H1 (cell line): ENCODE results near the gene MEF2D. TPM values are rescaled to one million over a fixed set of nuclear protein-coding genes. Genes with fewer than 3 reads are reported as not detected.
A peak's percentile ranks its signal among the peaks of the same experiment; 100 is the strongest.

Source experiments
- CTCF ChIA-PET: fragments of 300-600 bp; sonication (Branson Sonifier 250); formaldehyde crosslinking; loops from one replicate; lab custom pipeline; 2021; ENCODE audit not compliant: partially characterized antibody; lab: Charles Lee
- POLR2A ChIA-PET: fragments of 300-600 bp; sonication (Branson Sonifier 250); formaldehyde crosslinking; loops from one replicate; lab custom pipeline; 2021; ENCODE audit warnings: inconsistent platforms; ENCODE audit not compliant: partially characterized antibody; lab: Charles Lee
- DNase-seq, 2 experiments: peaks; one replicate each; pipeline versions ENCODE4 v3.0.0 to v3.0.0-alpha.2; 2010 to 2022; ENCODE audit warnings: low spot score in 2 of 2, low read depth in 1 of 2, mixed read lengths in 1 of 2
- FAIRE-seq: peaks from 2 replicates; lab custom pipeline; 2011; peaks lifted over from hg19 to GRCh38; lab: Jason Lieb, UNC
- H2AFZ ChIP-seq: 2 replicates; pipeline ENCODE4 v1.8.1; 2012; ENCODE audit warnings: low read length, inconsistent platforms
- H2AK5ac ChIP-seq: 2 replicates; pipeline ENCODE4 v1.6.1; 2013; ENCODE audit warnings: low read depth, low read length
- H2BK120ac ChIP-seq: replicated peaks from 2 replicates; pipeline ENCODE3; 2013; ENCODE audit warnings: low read depth, low read length, inconsistent platforms
- H2BK12ac ChIP-seq: 2 replicates; pipeline ENCODE4 v1.6.1; 2013; ENCODE audit warnings: low read depth, low read length
- H2BK15ac ChIP-seq: 2 replicates; pipeline ENCODE4 v1.6.1; 2013; ENCODE audit warnings: low read length
- H2BK20ac ChIP-seq: 2 replicates; pipeline ENCODE4 v1.6.1; 2013; ENCODE audit warnings: low read length
- H2BK5ac ChIP-seq: 2 replicates; pipeline ENCODE4 v1.6.1; 2013; ENCODE audit warnings: low read depth, low read length
- H3K14ac ChIP-seq: 2 replicates; pipeline ENCODE4 v1.6.1; 2013; ENCODE audit warnings: inconsistent platforms; ENCODE audit not compliant: insufficient read length
- H3K18ac ChIP-seq: 2 replicates; pipeline ENCODE4 v1.6.1; 2013; ENCODE audit warnings: low read length; ENCODE audit errors: extremely low read depth
- H3K23ac ChIP-seq: 2 replicates; pipeline ENCODE4 v1.6.1; 2013; ENCODE audit warnings: inconsistent platforms; ENCODE audit not compliant: insufficient read length
- H3K23me2 ChIP-seq: 2 replicates; pipeline ENCODE4 v1.6.1; 2013; ENCODE audit warnings: low read depth, low read length
- H3K27ac ChIP-seq: 2 replicates; pipeline ENCODE4 v1.6.1; 2011; ENCODE audit warnings: low read depth, low read length, inconsistent platforms
- H3K27me3 ChIP-seq, 4 experiments: replicated peaks in 1 of 4; 1 replicate in 1 of 4; 2 replicates in 3 of 4; pipeline versions ENCODE4 v1.6.1 to v1.8.1; 2011 to 2013; ENCODE audit warnings: low read length in 3 of 4, mild to moderate bottlenecking in 3 of 4, inconsistent platforms in 2 of 4, mixed read lengths in 2 of 4, moderate library complexity in 1 of 4; ENCODE audit not compliant: control insufficient read depth in 3 of 4, insufficient read depth in 3 of 4; ENCODE audit errors: extremely low read depth in 1 of 4
- H3K36me3 ChIP-seq, 4 experiments: 2 replicates each; pipeline versions ENCODE4 v1.6.1 to v1.8.1; 2011 to 2013; ENCODE audit warnings: mild to moderate bottlenecking in 4 of 4, low read length in 3 of 4, moderate library complexity in 2 of 4, control low read depth in 1 of 4, inconsistent platforms in 1 of 4; ENCODE audit not compliant: insufficient read depth in 4 of 4, control insufficient read depth in 2 of 4
- H3K4ac ChIP-seq: replicated peaks from 2 replicates; pipeline ENCODE3; 2013; ENCODE audit warnings: low read length, low read depth, mixed read lengths, inconsistent platforms; ENCODE audit not compliant: insufficient read length
- H3K4me1 ChIP-seq, 4 experiments: replicated peaks in 1 of 4; 1 replicate in 1 of 4; 2 replicates in 3 of 4; pipeline versions ENCODE4 v1.6.1 to v1.8.1; 2011 to 2013; ENCODE audit warnings: low read length in 3 of 4, inconsistent platforms in 2 of 4, mixed read lengths in 1 of 4; ENCODE audit not compliant: insufficient read depth in 4 of 4, control insufficient read depth in 3 of 4
- H3K4me2 ChIP-seq, 2 experiments: 2 replicates each; pipeline versions ENCODE4 v1.6.1 to v1.8.1; 2011 to 2013; ENCODE audit warnings: low read depth in 2 of 2, low read length in 2 of 2, control low read depth in 1 of 2, inconsistent platforms in 1 of 2, mild to moderate bottlenecking in 1 of 2; ENCODE audit not compliant: insufficient read depth in 1 of 2
- H3K4me3 ChIP-seq, 4 experiments: fragments of 200-600, 300-600 bp in 1 of 4; sonication (generic), shearing (Covaris generic), sonication (Bioruptor Twin) in 1 of 4; 2 replicates each; pipeline versions ENCODE4 v1.5.1 to v1.8.1; 2011 to 2016; ENCODE audit warnings: low read length in 4 of 4, low read depth in 3 of 4, control low read depth in 2 of 4, inconsistent platforms in 2 of 4, mild to moderate bottlenecking in 2 of 4, mixed read lengths in 1 of 4, moderate library complexity in 1 of 4; ENCODE audit not compliant: insufficient read depth in 2 of 4; ENCODE audit errors: extremely low read depth in 1 of 4
- H3K56ac ChIP-seq: replicated peaks from 2 replicates; pipeline ENCODE3; 2013; ENCODE audit warnings: low read depth, mild to moderate bottlenecking, mixed read lengths, low read length, inconsistent platforms; ENCODE audit not compliant: insufficient read length
- H3K79me1 ChIP-seq: 2 replicates; pipeline ENCODE4 v1.6.1; 2013; ENCODE audit warnings: low read depth, low read length, control low read depth
- H3K79me2 ChIP-seq, 2 experiments: 2 replicates each; pipeline versions ENCODE4 v1.6.1 to v1.8.1; 2012 to 2013; ENCODE audit warnings: low read length in 2 of 2, mild to moderate bottlenecking in 2 of 2, inconsistent platforms in 1 of 2; ENCODE audit not compliant: insufficient read depth in 2 of 2, control insufficient read depth in 1 of 2
- H3K9ac ChIP-seq, 4 experiments: replicated peaks in 1 of 4; 1 replicate in 1 of 4; 2 replicates in 3 of 4; pipeline versions ENCODE4 v1.6.1 to v1.8.1; 2011 to 2013; ENCODE audit warnings: low read depth in 3 of 4, low read length in 3 of 4, control low read depth in 2 of 4, mild to moderate bottlenecking in 2 of 4, moderate library complexity in 2 of 4, inconsistent platforms in 1 of 4; ENCODE audit errors: extremely low read depth in 1 of 4
- H3K9me3 ChIP-seq, 2 experiments: 2 replicates each; pipeline versions ENCODE4 v1.6.1 to v1.8.1; 2012 to 2013; ENCODE audit warnings: mild to moderate bottlenecking in 2 of 2, moderate library complexity in 2 of 2, control low read depth in 1 of 2, inconsistent platforms in 1 of 2, low read depth in 1 of 2, low read length in 1 of 2, mixed read lengths in 1 of 2; ENCODE audit not compliant: insufficient read depth in 2 of 2
- H4K20me1 ChIP-seq, 2 experiments: replicated peaks in 1 of 2; 2 replicates each; pipeline versions ENCODE3 to v1.8.1; 2011 to 2013; ENCODE audit warnings: inconsistent platforms in 2 of 2, low read length in 2 of 2, mild to moderate bottlenecking in 1 of 2; ENCODE audit not compliant: insufficient read depth in 2 of 2, control insufficient read depth in 1 of 2
- H4K5ac ChIP-seq: 2 replicates; pipeline ENCODE4 v1.6.1; 2013; ENCODE audit warnings: low read length, low read depth, mixed read lengths, inconsistent platforms; ENCODE audit not compliant: insufficient read length
- H4K8ac ChIP-seq: 2 replicates; pipeline ENCODE4 v1.8.0; 2013; ENCODE audit warnings: mild to moderate bottlenecking, moderate library complexity, low read length, inconsistent platforms; ENCODE audit not compliant: insufficient read depth; ENCODE audit errors: extremely low read depth
- H4K91ac ChIP-seq: replicated peaks from 2 replicates; pipeline ENCODE3; 2013; ENCODE audit warnings: low read length, mixed read lengths, inconsistent platforms; ENCODE audit not compliant: insufficient read length
- ASH2L ChIP-seq: fragments of 200-600, 300-600 bp; sonication (generic); IDR thresholded peaks from one replicate; pipeline ENCODE4 v1.7.1; 2017; ENCODE audit warnings: low read length
- CTBP2 ChIP-seq: IDR thresholded peaks from 2 replicates; pipeline ENCODE4 v1.7.0; 2011; ENCODE audit warnings: borderline replicate concordance, mild to moderate bottlenecking, moderate library complexity, mixed read lengths, low read length; ENCODE audit not compliant: insufficient read depth, insufficient read length
- KDM5A ChIP-seq: fragments of 200-600 bp; IDR thresholded peaks from 2 replicates; pipeline ENCODE4 v1.7.1; 2012; ENCODE audit warnings: mild to moderate bottlenecking, low read length, inconsistent platforms, mixed read lengths
- RNF2 ChIP-seq: fragments of 200-900, 300-1000 bp; sonication (generic); IDR thresholded peaks from 2 replicates; pipeline ENCODE4 v1.7.1; 2016; ENCODE audit warnings: borderline replicate concordance, low read depth, mild to moderate bottlenecking, antibody characterized with exemption, low read length; ENCODE audit not compliant: poor library complexity, severe bottlenecking; ENCODE audit errors: missing control alignments
- RXRA ChIP-seq: IDR thresholded peaks from 2 replicates; pipeline ENCODE4 v1.6.1; 2011; ENCODE audit warnings: low read depth, mild to moderate bottlenecking, low read length, moderate library complexity; ENCODE audit not compliant: insufficient read depth
- SIX5 ChIP-seq: IDR thresholded peaks from 2 replicates; pipeline ENCODE4 v1.6.1; 2011; ENCODE audit warnings: mild to moderate bottlenecking, low read depth, low read length
- SUZ12 ChIP-seq: fragments of 200-600 bp; sonication (generic); IDR thresholded peaks from 2 replicates; pipeline ENCODE4 v1.6.1; 2012; ENCODE audit warnings: mild to moderate bottlenecking, inconsistent platforms, low read length, moderate library complexity, mixed read lengths
- WGBS, 2 experiments: shearing (Covaris generic) in 1 of 2; methylation state at CpG; one replicate each; pipeline versions ENCODE4 v1.1.6 to v1.1.7; 2013 to 2015; ENCODE audit warnings: low lambda C conversion rate in 2 of 2, mixed read lengths in 2 of 2, inconsistent platforms in 1 of 2, low coverage in 1 of 2, missing lambda C conversion rate in 1 of 2; ENCODE audit not compliant: insufficient replicate concordance in 2 of 2, insufficient coverage in 1 of 2, insufficient read length in 1 of 2; ENCODE audit errors: extremely low coverage in 1 of 2, missing lambda C conversion rate in 1 of 2; 5-methylcytosine and 5-hydroxymethylcytosine counted together
- polyA plus RNA-seq, 7 experiments: library from polyadenylated mRNA; depleted of rRNA in 3 of 7; stranded (reverse) in 5 of 7; unstranded in 2 of 7; fragments of >200 nt in 5 of 7; fragments of 200-250 nt in 2 of 7; gene quantifications; 1 replicate in 5 of 7; 2 replicates in 1 of 7; 4 replicates in 1 of 7; pipeline versions ENCODE4 v1.2.1 to v1.2.3, GENCODE V29; 2011 to 2013; ENCODE audit warnings: missing spikeins in 2 of 7, mixed read lengths in 2 of 7
- total RNA-seq: library from RNA; stranded (reverse); fragmentation: NEBNext Ultra II Directional; extraction: Animal tissue kit (Norgen Biotek cat#: 25700); gene quantifications from 2 replicates; pipeline ENCODE4 v1.2.1, GENCODE V29; 2021
- TF ChIP-seq, protein P1 (sequence below): IDR thresholded peaks from 2 replicates; pipeline ENCODE4 v1.6.1; 2011; ENCODE audit warnings: low read depth, mild to moderate bottlenecking, low read length; ENCODE audit not compliant: insufficient read depth
- TF ChIP-seq, protein P2 (sequence below): IDR thresholded peaks from 2 replicates; pipeline ENCODE4 v1.6.1; 2012; ENCODE audit warnings: inconsistent platforms

The MEF2D gene
- total and polyA plus RNA-seq, 2 of the 8 experiments (the other 6 are each of a cell fraction or from before 2014, with no cell fraction given), result 17.3 to 20.3 TPM

DNA sequence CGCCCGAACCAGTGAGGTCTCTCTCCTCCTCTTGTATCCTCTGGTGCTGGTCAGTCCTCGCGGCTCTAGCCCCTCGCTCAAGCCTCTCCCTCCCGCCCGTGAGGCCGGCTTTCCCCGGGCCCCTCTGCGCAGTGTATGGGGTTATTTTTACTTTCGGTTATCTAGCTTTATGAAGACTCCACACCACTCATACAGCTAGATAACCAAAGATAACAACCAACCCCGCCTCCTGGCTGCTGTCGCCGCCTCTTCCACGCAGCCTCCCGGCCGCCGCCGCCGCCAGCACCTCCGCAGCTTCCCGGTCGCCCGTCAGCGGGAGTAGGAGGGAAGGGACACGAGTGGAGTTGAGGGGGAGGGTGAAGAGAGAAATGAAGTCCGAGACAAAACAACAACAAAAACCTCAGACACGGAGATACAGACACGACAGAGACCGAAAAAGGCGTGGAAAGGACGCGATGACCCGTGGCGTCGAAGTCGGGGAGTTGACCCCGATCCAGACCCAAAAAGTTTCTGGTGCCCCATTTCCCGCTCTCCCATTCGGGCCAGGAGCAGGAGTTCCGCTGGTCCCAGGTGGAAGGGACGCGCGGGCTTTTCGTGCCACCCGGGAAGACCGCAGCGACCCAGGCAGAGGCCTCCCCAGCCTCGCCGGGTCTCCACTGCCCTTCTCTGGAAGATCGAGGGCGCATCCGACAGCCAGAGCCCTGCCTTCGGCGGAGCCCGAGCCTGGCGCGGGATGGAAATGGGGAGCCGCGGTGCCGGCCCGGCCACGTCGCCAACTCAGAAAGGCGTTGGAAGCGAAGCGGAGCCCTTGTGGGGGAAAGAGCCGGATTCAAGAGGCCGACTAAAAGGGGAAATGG is 80.1 kb downstream of the MEF2D start:
- H3K27ac ChIP-seq, result no peak overlapping the region
- no peak for FAIRE-seq
- H4K91ac ChIP-seq, result no peak overlapping the region
- peak in 1 of 2 experiments; percentile 80 for DNase-seq
- no peak overlapping the region for H3K56ac ChIP-seq
- H3K79me2 ChIP-seq, result no peaks in the 10 kb centered on the region
- no peak overlapping the region for H3K4ac ChIP-seq
- peak overlapping the region; percentile 78 to 96 for H3K4me2 ChIP-seq
- H3K79me1 ChIP-seq, result no peaks in the 10 kb centered on the region
- no peak overlapping the region for H3K9ac ChIP-seq
- H4K5ac ChIP-seq, result no peak overlapping the region
- H3K27me3 ChIP-seq, result peaks cover 38 to 64% (median 58%) of the 10 kb centered on the region in 4 experiments
- no peak overlapping the region for H3K14ac ChIP-seq
- H3K4me1 ChIP-seq, result peaks cover 10 to 26% (median 16%) of the 10 kb centered on the region in 4 experiments
- H3K23ac ChIP-seq, result no peak overlapping the region
- no peak overlapping the region for H2AK5ac ChIP-seq
- H2BK120ac ChIP-seq, result no peak overlapping the region
- ChIA-PET POLR2A (interaction anchor here (0.9 to 2.1 kb wide), 10 partner anchors 9 to 78 kb away, joined by 3 to 26 read pairs (median 6); no protein-coding TSS in a partner anchor), CTCF (interaction anchor here (0.6 to 16.8 kb wide), 16 partner anchors 10 to 581 kb away, joined by 3 to 517 read pairs (median 4); no protein-coding TSS in a partner anchor)
- WGBS, 2 experiments, result 5% methylated on average over 68 of the region's 69 CpGs; no CpG with 5 or more reads in 1 of the 2 experiments
- no peaks in the 10 kb centered on the region for H3K9me3 ChIP-seq
- H3K36me3 ChIP-seq, result no peaks in the 10 kb centered on the region
- no peak overlapping the region for H2BK15ac ChIP-seq
- peaks cover 0 to 5% of the 10 kb centered on the region in 2 experiments for H4K20me1 ChIP-seq
- no peak overlapping the region for H2BK12ac ChIP-seq
- H3K18ac ChIP-seq, result 0 out of 2 replicates have a peak overlapping the region, but pooled peaks have one; percentile 4
- H3K4me3 ChIP-seq, result peak overlapping the region; percentile 17 to 61 (median 44)
- peak overlapping the region; percentile 19; the same call in 1 of the 2 replicates for H4K8ac ChIP-seq
- no peak overlapping the region for H2BK5ac ChIP-seq
- no peak overlapping the region for H2AFZ ChIP-seq
- H2BK20ac ChIP-seq, result no peak overlapping the region
- peaks cover 11% of the 10 kb centered on the region for H3K23me2 ChIP-seq
- TF ChIP-seq, protein P1, sequence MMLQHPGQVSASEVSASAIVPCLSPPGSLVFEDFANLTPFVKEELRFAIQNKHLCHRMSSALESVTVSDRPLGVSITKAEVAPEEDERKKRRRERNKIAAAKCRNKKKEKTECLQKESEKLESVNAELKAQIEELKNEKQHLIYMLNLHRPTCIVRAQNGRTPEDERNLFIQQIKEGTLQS, result no peak
- TF ChIP-seq CTBP2 (peak; percentile 78), SIX5 (no peak), KDM5A (no peak), SUZ12 (peak; percentile 99), RNF2 (peak; percentile 80), RXRA (no peak), ASH2L (peak; percentile 50)
- TF ChIP-seq, protein P2, sequence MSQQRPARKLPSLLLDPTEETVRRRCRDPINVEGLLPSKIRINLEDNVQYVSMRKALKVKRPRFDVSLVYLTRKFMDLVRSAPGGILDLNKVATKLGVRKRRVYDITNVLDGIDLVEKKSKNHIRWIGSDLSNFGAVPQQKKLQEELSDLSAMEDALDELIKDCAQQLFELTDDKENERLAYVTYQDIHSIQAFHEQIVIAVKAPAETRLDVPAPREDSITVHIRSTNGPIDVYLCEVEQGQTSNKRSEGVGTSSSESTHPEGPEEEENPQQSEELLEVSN, result peak; percentile 85
